ENCODE data around the gene PCBP4.
"Not testable (repeated sequence)": the region's sequence is repeated elsewhere in the genome, so short reads cannot be mapped to it uniquely, and the experiment has no call there.

Gene PCBP4

DNA sequence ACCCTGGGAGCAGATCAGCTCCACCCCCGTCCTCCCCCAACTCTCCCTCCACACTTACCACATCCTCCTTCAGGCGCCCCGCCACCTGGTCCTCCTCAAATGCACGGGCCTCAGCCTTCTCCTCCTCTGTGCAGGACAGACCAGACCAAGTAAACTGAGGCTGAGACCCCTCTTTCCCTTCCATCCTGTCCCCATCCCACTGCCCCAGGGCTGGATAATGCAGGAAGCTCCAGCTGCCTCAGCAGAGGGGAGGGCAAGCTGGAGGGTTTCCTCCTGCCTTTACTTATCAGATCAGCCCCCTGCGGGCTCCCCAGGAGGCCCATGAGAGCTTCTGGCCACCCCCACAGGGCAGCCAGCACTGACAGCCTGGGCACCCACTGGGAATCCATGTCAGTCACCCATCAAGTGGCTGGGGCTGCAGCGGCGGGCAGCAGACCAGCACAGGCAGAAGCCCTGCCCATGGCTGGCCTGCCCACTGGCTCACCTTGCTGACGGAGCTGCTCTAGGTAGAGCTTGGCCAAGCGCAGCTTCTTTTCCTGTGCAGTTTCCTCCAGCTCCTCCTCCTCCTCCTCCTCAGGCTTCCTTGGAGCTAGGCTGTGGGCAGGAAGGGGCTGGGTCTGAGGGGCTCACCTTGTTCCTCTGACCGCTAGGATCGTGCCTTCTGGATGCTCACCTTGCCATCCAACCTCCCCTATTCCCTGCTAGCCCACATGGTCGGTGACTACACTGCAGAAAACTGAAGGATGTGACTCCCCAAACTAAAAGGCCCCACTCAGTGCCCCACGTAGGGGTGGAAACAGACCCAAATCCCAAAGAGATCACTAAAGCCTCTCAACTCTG is 29.4 kb downstream of the PCBP4 start:
- DNase-seq, result no peak

- no peak for DNase-seq
Measured at GRCh38 chr3:51937014-51937413, 30.2 kb downstream of the PCBP4 start.

GRCh38 chr3:51935886-51936755 is 31.1 kb downstream of the PCBP4 start:
- no peak for DNase-seq

GRCh38 chr3:51934991-51935885 is 32.0 kb downstream of the PCBP4 start:
- DNase-seq, result no peak

GRCh38 chr3:51934139-51934850 is 33.0 kb downstream of the PCBP4 start:
- DNase-seq, result no peak

DNA sequence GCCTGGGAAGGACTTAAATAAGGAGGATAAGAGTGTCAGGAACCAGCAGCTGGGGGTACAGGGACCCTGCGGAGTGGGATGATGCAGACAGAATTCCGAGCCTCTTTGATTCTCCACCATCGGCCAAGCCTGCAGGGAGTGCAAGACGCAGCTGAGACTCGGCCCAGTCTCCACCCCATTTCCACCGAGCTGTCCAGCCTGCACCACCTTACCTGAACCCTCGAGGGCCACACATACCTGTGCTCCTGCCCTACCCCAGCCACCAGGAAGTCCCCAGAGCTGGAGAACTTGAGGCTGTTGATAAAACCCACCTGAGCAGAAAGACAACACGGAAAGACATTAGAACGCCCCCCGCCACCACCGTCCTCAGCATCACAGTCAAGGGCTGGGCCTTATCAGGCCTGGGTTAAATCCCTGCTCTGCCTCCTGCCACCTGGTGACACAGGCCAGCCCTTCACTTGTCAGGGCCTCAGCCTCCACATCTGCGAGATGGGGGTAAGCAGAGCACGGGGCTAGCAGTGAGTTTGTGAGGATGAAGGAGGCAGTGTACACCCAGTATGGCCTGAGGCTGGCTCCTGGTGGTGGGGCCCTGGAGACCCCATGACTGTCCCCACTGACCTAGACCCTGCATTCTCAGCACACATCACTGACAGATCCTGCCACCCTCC is 33.6 kb downstream of the PCBP4 start:
- DNase-seq, result no peak

GRCh38 chr3:51932471-51933370 is 34.5 kb downstream of the PCBP4 start:
- DNase-seq, result no peak

DNA sequence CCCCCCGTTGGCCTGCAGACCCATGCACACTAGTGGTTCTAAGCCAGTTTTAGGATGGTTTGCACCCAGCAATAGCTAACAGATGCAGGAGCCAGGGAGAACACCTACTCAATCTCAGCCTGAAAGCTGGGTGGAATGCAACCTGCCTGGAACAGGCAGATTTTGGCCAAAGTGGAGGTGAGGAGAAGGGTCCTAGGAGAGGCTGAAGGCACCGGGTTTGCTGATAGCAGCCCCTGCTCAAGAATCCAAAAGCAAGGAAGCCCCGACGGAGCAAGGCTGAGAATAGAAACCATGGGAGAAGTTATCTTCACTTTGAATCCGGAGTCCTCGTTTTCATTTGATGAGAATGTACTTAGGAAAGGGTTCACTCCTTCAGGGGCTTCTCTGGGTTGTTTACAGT is 35.5 kb downstream of the PCBP4 start:
- no peak for DNase-seq

- no peak for DNase-seq
Measured at GRCh38 chr3:51930439-51930838, 36.8 kb downstream of the PCBP4 start.

DNA sequence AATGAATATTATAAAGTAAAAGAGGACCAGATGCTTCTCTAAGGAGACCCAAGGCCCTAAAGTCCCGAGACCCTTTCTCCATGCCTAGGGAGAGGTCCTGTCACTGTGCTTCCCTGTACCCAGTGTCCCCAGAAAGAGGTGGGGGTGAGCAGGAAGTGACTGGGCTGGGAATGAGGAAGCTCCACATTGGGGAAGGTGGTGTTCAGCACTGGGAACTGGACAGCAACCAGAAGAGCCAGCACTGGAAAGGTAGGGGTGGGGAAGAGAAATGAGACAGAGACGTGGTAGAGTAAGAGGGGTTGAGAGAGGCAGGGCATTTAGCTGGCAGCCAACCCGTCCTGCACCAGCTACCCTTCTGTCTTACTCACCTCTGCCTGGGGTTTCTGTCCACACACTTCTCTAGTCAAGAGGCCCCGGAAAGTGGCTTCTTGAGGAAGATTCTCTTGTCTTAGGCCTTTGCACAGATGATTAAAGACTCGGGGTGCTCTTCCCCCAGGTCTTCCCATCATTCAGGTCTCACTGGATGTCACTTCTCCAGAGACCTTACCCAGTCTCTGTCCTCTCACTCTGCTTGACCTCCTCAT is 37.7 kb downstream of the PCBP4 start:
- no peak for DNase-seq

DNA sequence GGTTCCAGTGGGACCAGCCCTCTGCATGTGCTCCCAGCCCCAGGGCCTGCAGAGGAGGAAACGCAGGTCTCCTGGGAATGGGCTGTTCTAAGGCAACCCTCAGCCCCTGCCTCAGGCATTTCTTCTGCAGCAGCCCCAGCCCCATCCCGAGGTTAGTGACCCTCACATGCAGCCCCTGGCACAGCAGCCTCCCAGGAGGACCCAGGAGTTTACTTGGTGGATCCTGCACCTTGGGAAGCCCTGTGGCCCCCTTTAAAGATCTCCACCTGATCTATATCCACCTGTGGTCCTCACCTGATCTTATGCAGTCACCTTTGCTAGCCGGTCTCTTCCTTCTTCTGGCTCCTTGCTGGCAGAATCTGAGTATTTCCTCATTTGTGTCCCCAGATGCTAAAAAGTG is 38.3 kb downstream of the PCBP4 start:
- DNase-seq, result not testable (repeated sequence)

DNA sequence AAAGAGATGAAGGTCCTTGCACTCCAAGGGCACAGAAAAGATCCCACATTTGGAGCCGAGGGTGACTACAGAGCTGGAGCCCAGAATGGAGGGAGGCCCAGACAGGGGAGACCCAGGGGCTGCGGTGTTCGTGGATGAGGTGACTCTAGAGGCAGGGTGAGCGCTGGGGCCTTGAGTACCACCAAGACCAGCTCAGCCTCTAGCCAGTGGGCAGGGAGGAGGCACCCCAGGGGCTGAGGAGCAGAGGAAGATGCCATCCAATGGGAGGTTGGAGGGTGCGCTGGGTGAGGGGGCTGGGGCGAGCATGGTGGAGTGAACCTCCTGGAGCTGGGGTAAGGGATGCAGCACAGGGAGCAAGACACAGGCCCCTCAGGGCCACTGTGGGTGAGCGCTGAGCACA is 38.8 kb downstream of the PCBP4 start:
- no peak for DNase-seq

- DNase-seq, result no peak
Measured at GRCh38 chr3:51927061-51927977, 39.9 kb downstream of the PCBP4 start.

- DNase-seq, result no peak
Measured at GRCh38 chr3:51921081-51921578, 46.1 kb downstream of the PCBP4 start.

- no peak for DNase-seq
Measured at GRCh38 chr3:51916418-51916817, 50.8 kb downstream of the PCBP4 start.

DNA sequence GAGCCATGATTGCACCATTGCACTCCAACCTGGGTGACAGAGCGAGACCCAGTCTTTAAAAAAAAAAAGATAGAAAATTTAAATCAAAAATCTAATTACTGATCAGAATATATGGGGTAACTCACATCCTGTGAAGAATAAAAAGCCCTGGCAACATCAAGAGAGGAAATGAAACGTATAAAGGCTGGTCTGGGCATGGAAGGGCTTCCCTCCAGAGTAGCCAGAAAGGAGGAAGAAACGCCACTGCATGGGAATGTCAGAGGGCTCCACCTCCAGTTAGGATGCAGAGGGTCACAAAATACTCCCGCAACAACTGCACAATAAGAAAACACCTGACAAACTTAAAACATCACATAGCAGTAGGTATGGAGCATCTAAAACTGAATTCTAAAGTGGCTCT is 59.2 kb downstream of the PCBP4 start:
- no peak for DNase-seq
